HG03095 (cell line): ENCODE data around the gene LENG8.

Experiments
- ATAC-seq: cut with Tn5 transposase; IDR thresholded peaks from one replicate; pipeline ENCODE4 v1.9.1; 2021; ENCODE audit warnings: moderate library complexity; ENCODE audit not compliant: unreplicated experiment

LENG8 gene

DNA sequence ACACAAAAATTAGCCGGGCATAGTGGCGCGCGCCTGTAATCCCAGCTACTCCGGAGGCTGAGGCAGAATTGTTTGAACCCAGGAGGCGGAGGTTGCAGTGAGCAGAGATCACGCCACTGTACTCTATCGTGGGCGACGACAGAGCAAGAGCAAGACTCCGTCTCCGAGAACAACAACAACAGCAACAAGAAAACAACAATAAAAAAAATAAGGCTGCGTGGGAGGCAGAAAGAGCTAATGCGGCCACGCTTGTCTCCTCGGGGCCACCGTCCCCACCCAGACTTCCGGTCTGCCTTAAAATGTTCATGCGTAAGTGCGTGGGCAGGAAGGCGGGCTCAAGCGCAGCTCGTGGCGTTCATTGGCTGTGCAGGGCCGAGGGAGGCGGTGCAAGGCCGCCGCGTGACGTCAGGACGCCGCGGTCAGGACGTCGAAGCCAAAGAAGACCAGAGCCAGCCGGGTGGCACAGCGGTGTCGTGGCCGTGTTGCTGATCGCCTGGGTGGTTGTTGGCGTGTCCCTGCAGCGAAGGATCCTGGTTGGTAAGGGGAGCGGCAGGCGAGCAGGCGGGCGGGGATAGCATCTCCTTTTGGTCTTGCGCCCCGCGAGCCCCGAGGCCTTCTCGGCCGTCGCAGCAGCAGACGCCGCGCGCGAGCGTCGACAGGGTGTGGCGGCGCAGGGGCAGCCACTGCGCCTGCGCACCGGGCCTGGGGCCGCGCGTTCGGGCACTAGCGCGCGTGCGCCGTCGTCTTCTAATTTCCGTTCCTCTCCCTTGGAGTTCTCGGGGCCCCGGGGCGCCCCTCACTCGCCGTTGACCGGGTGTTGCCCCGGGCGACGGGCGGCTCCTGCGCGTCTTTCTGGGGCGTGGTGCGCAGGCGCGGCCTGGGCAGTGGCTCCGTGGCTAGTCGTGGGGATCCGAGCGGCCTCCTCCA, at the start of gene LENG8:
TSS of gene LENG8 (plus strand) at position 426 of the 927 bp plus-strand sequence. CDS start 2,146 bp downstream, outside the sequence.
- peak; percentile 81 for ATAC-seq

DNA sequence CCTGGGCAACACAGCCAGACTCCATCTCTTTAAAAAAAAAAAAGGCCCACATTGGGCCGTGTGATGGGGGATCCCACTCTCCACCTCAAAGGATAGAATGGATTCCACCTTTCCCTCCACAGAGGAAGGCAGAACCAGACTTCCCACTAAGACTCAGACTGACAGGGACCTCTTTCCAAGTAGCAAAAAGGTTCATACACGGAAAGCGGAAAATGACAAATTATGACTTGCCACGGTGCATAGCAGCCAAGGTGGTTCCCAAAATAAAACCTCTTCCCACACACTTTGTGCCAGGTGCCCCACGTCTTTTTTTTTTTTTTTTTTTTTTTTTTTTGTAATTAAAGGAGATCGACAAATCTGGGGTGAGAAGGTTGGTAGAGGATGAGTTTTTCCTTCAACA, 48.1 kb upstream of the LENG8 start:
- no peak for ATAC-seq

DNA sequence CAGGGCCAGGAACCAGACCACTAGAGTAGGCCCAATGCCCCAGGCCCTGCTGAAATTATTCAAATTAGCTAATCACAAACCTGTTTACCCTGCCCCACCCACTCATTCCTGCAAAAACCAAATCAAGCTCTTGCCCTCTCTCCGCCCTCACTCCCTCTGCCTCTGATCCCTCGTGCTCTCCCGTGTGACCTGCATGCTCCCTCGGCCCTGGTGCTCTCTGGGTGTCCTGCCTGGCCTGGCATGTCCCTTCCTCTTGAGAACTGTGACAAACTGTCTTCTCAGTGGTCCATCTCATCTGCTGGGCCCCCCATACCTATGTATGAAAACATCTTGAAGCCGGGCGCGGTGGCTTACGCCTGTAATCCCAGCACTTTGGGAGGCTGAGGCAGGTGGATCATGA, 45.9 kb upstream of the LENG8 start:
- no peak for ATAC-seq

DNA sequence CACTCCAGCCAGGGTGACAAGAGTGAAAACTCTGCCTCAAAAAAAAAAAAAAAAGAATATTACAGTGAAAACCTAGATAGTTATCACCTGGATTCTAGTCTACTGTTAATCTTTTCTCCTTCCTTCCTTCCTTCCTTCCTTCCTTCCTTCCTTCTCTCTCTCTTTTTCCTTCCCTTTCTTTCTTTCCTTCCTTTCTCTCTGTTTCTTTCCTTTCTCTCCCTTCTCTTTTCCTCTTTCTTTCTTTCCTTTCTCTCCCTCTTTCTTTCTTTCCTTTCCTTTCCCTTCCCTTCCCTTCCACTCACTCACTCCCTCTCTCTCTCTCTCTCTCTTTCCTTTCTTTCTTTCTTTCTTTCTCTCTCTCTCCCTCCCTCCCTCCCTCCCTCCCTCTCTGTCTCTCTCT, 43.4 kb upstream of the LENG8 start:
- no peak for ATAC-seq

DNA sequence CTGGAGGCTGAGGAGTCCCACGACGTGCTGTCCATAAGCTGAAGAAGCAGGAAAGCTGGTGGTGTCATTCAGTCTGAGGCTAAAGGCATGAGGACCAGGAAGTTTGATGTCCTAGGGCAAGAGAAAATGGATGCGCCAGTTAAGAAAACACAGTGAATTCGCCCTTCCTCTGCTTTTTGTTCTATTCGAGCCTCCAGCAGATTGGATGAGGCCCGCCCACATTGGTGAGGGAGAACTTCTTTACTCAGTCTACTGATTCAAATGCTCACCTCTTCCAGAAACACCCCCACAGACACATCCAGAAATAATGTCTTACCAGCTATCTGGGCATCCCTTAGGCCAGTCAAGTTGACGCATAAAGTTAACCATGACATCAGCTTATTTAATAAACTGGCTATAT, 41.2 kb upstream of the LENG8 start:
- no peak for ATAC-seq

DNA sequence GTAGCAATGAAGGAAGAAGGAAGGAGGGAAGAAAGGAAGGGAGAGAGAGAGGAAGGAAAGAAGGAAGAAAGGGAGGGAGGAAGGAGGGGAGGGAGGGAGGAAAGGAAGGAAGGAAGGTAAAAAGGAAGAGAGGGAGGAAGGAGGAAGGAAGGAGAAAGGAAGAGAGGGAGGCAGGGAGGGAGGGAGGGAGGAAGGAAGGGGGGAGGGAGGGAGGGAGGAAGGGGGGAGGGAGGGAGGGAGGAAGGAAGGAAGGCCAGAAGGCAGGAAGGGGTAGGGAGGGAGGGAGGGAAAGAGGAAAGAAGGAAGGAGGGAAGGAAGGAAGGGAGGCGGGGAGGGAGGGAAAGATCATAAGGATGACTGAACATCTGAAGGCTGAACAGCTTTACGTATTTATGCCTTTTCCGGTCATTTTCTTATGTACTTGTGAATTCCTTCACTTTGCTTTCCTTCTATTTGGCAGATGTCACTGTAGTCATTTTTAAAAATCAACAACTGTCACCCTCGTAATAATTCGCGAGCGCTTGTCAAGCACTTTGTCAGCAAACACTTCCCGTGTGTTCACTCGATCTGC, 40.5 kb upstream of the LENG8 start:
- ATAC-seq = no peak

DNA sequence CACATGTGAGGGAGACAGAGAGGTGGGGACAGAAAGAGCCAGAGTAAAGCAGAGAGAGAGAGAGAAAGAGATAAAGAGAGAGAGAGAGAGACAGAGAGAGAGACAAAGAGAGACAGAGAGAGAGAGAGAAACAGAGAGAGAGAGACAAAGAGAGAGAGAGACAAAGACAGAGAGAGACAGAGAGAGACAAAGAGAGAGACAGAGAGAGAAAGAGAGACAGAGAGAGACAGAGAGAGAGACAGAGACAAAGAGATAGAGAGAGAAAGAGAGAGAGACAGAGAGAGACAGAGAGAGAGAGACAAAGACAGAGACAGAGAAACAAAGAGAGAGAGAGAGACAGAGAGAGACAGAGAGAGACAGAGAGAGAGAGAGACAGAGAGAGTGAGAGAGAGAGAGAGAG, 38.0 kb upstream of the LENG8 start:
- ATAC-seq = no peak

DNA sequence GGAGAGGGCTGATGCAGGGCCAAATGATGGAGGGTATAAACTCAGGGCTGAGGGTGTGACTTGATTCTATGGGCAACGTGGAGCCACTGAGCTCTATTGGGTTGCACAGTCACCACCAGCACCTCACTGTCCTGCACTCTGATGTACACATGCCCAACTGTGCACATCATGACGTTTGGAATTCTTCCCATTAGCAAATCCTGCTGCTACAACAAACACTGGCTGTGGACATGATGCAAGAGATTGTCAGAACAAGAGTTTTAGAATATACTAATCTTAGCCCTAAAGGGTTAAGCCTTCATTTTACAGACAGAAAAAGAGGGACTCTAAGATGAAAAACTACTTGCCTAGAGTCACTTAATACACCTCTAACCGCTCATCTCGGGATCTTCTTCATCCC, 36.1 kb upstream of the LENG8 start:
- no peak for ATAC-seq

DNA sequence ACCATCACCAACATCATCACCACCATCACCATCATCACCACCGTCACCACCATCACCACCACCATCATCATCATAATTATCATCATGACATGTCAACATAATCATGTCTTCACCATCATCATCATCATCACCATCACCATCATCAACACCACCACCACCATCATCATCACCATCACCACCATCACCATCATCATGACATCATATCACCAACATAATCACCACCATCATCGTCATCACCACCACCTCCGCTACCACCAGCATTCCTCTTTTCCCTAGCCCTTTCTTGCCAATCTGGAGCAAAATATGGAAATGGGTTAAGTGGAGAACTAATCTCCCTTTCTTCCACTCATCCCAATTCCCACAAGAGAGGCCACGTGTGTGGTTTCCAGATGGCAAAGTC, 34.8 kb upstream of the LENG8 start:
- ATAC-seq = no peak

DNA sequence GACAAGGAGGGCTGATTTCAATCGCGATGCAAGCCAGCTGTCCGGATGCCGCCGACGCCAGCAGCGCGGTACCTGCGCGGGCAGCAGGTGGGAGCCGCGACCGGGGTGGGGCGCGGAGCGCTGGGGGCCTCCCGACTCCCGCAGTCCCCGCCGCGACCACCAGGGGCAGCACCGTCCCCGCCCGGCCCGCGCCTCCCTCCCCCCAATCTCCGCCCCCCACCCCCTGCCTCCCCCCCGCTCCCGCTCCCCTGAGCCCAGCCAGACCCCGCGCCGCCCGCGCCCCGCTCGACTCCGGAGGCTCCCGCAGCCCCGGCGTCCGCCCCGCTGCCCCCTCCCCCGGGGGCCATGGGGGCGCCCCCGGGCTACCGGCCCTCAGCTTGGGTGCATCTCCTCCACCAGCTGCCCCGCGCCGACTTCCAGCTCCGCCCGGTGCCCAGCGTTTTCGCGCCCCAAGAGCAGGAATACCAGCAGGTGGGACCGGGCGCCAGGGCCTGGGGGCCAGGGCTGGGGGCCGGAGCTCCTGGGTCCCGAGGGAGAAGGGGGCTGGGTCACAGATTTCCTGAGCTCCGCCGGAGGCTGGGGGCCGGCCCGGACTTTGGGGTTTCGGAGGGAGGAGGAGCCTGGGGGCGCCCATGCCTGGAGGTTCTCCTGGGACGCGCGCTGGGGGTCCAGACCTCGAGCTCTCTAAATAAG, 33.6 kb upstream of the LENG8 start, which contains the start of gene TTYH1:
TSS of gene TTYH1 (plus strand) at position 257 of the 693 bp plus-strand sequence. CDS start at position 346, 89 bp downstream.
- ATAC-seq = no peak

DNA sequence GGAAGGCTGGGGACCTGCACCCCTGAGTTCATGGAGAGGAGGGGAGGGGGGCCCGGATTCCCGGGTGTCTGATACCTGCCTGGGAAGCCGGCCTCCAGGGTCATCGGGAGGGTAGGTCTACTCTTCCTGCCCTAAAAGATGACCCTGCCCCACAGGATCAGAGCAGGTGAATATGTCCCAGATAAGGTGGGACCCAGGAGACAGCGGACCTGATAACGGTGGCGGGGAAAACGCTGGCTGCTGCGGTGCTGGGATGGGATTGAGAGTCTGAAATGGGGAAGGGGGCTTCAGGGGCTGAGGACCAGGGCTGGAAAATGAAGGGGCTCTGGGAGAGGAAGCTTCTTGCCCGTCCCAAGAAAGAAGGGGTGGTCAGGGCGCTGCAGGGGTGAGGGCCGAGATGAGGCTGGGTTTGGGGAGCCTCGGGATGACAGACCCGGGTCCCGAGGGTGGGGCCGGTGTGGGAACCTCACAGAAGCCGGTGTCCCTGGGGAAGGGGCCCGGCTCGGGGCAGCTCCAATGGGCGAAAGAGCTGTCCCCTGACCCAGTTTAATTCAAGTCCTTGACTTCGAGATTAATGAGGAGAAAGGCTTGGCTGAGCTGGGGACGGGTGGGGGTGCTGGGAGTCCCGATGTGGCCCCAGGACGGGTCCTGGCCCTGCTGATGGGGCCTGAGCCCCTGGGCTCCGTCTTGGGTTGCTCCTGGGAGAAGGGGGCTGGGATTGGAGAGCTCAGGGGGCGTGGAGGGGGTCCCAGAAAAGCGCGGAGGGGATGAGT, 32.9 kb upstream of the LENG8 start:
- no peak for ATAC-seq

DNA sequence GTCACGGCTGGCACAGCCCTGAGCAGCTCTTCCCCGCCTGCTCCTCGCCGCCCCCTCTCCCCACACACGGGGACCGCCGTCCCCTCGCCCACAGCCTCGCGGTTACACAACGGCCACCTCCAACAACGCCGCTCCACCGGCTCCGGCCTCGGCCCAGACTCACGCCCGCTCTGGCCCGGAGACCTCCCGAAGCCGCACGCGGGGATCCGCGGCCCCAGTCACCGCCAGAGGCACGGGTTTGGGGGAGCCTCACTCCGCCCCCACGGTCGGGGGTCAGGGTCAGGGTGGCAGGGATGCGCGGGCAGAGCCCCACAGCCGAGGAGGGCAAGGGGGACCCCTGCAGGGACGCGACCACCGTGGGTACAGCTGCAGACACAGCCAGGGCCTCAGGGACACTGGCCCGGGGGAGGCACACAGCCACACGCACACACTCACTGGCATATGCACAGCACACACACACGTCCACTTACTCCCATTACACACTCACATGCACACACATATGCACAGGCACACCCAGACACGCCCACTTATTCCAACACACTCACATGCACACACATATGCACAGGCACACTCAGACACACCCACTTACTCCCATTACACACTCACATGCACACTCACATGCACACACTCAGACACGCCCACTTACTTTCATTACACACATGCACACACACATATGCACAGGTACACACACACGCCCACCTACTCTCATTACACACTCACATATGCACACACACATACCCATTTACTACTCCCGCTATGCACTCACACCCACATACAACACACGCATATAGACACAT, 32.1 kb upstream of the LENG8 start:
- ATAC-seq = no peak

DNA sequence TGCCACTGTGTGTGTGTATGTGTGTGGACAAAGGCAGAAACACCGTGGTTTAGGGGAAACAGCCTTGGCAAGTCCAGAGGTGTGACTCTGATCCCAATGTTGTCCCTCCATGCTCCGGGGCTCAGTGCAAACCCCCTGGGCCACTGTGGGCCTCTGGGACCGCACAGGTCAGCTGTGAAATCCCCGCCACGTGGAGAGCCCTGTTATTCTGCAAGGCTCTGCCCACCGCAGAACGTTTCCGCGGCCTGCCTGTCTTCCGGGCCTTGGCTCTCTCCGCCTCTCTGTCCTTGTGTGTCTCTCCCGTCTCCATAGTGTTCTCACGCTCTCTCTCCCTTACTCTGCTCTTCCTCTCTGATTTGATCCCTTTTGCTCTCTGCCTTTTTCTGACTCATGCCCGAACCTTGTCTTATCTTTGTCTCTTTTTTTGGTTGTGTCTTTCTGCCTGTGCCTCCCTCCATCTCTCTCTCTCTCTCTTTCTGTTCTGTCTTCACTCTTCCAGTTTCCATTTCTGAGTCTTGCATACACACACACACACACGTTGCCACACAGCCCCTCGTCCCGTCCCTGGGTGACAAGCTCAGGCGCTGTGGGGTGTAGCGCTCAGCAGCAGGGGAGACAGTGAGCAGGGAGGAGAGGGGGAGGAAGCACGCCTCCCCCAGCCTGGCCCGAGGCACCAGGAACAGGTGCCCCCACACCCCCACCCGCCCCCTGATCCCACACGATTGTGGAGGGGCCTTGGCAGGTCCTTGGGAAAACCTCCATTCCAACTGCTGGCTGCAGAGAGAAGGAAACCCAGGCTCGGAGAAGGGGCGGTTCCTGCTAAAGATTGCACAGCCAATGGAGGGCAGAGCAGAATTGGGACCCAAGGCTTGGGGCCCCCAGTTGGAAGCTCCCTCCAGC, 30.7 kb upstream of the LENG8 start:
- ATAC-seq = no peak

DNA sequence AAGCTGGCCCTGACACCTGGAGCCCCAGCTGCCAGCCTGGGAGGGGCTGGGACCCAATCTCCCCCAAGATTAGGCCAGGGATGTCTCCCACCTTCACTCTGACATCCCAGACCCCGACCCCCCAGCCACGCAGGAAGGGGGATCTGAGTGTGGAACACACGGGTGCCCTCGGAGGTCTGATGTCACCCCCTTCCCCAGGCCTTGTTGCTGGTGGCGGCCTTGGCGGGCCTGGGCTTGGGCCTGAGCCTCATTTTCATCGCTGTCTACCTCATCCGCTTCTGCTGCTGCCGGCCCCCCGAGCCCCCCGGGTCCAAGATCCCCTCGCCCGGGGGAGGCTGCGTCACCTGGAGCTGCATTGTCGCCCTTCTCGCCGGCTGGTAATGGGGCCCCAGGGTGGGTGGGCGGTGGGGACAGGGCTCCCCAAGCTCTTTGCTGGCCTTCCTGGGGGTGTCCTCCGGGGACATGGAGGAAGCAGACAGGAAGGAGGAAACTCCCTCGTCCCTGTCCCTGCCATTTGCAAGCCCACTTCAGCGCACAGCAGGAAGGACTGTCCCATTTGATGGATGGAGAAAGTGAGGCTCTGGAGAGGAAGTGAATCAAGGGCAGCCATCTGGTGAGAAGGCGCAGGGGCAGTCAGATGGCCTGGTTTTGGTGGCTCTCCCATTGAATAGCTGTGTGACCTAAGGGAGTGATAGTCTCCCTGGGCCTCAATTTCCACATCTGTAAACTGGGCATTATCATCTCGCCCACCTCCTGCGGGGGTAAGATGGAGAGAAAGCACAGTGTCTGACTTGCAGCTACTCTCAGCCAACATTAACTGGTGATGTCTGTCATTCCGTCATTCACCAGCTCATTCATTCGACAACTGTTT, 29.8 kb upstream of the LENG8 start:
- ATAC-seq = no peak

DNA sequence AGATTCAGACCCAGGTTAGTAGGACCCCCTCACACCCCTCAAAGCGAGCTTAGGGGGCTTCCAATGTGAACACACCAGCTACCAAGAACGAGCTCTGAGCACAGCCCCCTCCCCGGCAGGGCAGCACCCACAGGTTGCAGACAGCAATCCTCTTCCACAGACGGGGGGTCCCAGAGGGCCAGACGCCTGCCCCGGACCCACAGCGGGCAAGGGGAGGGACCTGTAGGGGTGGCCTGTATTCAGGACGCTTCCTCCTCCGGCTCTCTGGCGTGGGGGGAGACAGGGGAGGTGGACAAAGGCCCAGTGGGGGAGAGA, 29.0 kb upstream of the LENG8 start:
- ATAC-seq = no peak

DNA sequence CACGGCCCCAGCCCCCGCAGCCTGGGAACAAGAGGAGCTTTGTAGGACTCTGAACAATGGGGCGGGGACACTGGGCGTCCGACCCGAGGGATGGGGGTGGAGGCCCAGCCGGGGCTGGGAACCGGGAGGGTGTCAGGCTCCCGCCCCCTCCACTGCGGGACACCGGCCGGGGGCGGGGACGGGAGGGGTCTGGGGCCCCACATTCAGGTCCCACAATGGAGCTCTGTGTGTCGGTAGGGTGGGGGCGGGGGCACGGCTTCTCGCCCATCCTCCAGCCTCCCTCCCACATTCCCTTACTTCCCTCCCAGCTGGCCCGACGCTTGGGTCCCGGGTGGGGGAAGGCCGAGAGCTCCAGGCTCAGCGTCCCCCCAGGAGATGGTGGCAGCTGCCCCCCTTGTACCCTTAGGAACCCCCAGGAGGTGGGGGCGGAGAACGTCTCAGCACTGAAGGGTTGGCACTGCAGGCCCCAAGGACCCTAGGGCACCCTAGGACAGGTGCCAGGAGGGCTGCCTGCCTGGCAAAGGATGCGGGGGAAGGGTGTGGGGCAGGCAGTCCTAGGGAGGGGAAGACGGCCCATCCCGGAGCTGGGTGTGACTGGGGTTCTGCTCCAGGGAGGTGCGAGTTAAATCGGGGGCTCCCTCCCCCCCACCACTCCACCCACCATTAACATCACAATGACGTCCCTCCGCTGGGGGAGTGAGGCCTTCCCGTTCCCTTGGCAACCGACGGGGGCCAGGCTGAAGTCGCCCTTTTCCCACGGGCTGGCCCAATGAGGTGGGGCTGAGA, 28.4 kb upstream of the LENG8 start:
- ATAC-seq = no peak

DNA sequence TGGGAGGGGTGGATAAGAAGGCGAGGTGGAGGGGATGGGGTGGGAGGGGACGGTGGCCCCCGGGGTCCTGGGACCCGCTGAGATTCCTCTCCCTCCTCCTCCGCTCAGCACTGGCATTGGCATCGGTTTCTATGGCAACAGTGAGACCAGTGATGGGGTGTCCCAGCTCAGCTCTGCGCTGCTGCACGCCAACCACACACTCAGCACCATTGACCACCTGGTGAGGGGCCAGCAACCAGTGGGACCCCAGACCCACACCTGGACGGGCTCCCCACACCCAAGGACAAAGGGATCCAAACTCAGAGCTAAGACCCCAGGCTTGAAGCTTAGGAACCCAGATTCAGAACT, 27.9 kb upstream of the LENG8 start:
- no peak for ATAC-seq

DNA sequence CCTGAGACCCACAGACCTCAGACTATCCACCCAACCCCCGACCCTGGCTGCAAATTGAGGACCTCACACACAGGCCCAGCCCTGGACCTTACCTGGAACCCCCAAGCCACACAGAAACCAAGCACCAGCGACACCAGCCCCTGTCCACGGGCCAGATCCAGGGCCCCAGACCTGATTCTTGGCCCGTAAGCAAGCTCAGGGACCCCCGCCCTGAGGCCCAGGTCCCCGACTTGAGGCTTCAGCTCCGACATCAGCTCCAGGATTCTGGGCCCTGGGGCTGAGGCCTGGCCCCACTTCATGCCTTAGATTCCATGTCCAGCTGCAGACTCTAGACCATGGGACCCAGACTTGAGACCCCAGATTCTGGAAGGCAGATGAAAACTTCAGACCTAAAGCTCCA, 27.5 kb upstream of the LENG8 start:
- no peak for ATAC-seq
